SK-N-SH (cell line): ENCODE data around the gene MYLK. TPM values are rescaled to one million over a fixed set of nuclear protein-coding genes. Genes with fewer than 3 reads are reported as not detected.

Experiments
- CTCF ChIA-PET: fragments of 300-600, 350-600 bp; formaldehyde crosslinking; extraction: SDS; loops from one replicate; lab custom pipeline; 2021; lab: Yijun Ruan, JAX
- POLR2A ChIA-PET: fragments of 350-600 bp; sonication (Branson Sonifier 250); formaldehyde crosslinking; extraction: SDS; loops from one replicate; lab custom pipeline; 2020; ENCODE audit warnings: antibody characterized with exemption, inconsistent platforms; lab: Yijun Ruan, JAX
- DNase-seq: peaks from one replicate; pipeline ENCODE4 v3.0.0; 2012
- H2AFZ ChIP-seq: fragments of 200-600 bp; sonication (generic); 2 replicates; pipeline ENCODE4 v1.8.1; 2016; ENCODE audit warnings: antibody characterized with exemption, mild to moderate bottlenecking, low read depth
- H3F3A ChIP-seq: fragments of 200-600 bp; sonication (generic); replicated peaks from 2 replicates; pipeline ENCODE3; 2016; ENCODE audit warnings: antibody characterized with exemption, mild to moderate bottlenecking; ENCODE audit not compliant: insufficient read depth
- H3K27ac ChIP-seq, 2 experiments: fragments of 200-500 bp in 1 of 2; fragments of 200-600 bp in 1 of 2; sonication (Bioruptor generic) in 1 of 2; sonication (generic), shearing (Covaris generic) in 1 of 2; 2 replicates each; pipeline versions ENCODE4 v1.5.1 to v1.6.1; 2014 to 2016; ENCODE audit warnings: low read depth in 2 of 2, inconsistent platforms in 1 of 2, low read length in 1 of 2, mild to moderate bottlenecking in 1 of 2, mixed read lengths in 1 of 2
- H3K27me3 ChIP-seq: fragments of 200-600 bp; sonication (generic), shearing (Covaris generic); 2 replicates; pipeline ENCODE4 v1.6.1; 2016; ENCODE audit warnings: mixed run types; ENCODE audit not compliant: insufficient read depth
- H3K36me3 ChIP-seq, 2 experiments: fragments of 200-500 bp in 1 of 2; fragments of 200-600 bp in 1 of 2; sonication (Bioruptor generic) in 1 of 2; sonication (generic) in 1 of 2; replicated peaks in 1 of 2; 2 replicates each; pipeline versions ENCODE3 to v1.5.1; 2014 to 2016; ENCODE audit warnings: low read length in 1 of 2, mild to moderate bottlenecking in 1 of 2; ENCODE audit not compliant: insufficient read depth in 2 of 2, control insufficient read depth in 1 of 2
- H3K4me1 ChIP-seq, 2 experiments: fragments of 200-500 bp in 1 of 2; fragments of 200-600 bp in 1 of 2; sonication (Bioruptor generic) in 1 of 2; sonication (generic), shearing (Covaris generic) in 1 of 2; 2 replicates each; pipeline versions ENCODE4 v1.5.1 to v1.6.1; 2014 to 2016; ENCODE audit warnings: low read depth in 1 of 2, low read length in 1 of 2, mixed run types in 1 of 2; ENCODE audit not compliant: insufficient read depth in 2 of 2, control insufficient read depth in 1 of 2
- H3K4me2 ChIP-seq: fragments of 200-600 bp; sonication (generic), shearing (Covaris generic); 2 replicates; pipeline ENCODE4 v1.6.1; 2017; ENCODE audit warnings: mixed run types
- H3K4me3 ChIP-seq, 2 experiments: fragments of 200-500 bp in 1 of 2; fragments of 200-600 bp in 1 of 2; sonication (Bioruptor generic) in 1 of 2; sonication (generic), shearing (Covaris generic) in 1 of 2; 2 replicates each; pipeline versions ENCODE4 v1.5.1 to v1.8.1; 2014 to 2016; ENCODE audit warnings: low read depth in 2 of 2, inconsistent platforms in 1 of 2, low read length in 1 of 2, mild to moderate bottlenecking in 1 of 2, mixed read lengths in 1 of 2, moderate library complexity in 1 of 2
- H3K79me2 ChIP-seq: fragments of 200-600 bp; sonication (generic); 2 replicates; pipeline ENCODE4 v1.8.1; 2017; ENCODE audit warnings: mild to moderate bottlenecking; ENCODE audit not compliant: insufficient read depth
- H3K9ac ChIP-seq: fragments of 200-600 bp; sonication (generic); 2 replicates; pipeline ENCODE4 v1.6.1; 2017; ENCODE audit warnings: mixed run types
- H3K9me2 ChIP-seq: fragments of 200-600 bp; sonication (generic); 2 replicates; pipeline ENCODE4 v1.6.1; 2017; ENCODE audit warnings: mixed run types
- H3K9me3 ChIP-seq: fragments of 200-600 bp; sonication (generic); 2 replicates; pipeline ENCODE4 v1.6.1; 2017; ENCODE audit warnings: mixed run types, mild to moderate bottlenecking, moderate library complexity
- H4K20me1 ChIP-seq: fragments of 200-600 bp; sonication (generic); 2 replicates; pipeline ENCODE4 v1.6.1; 2017; ENCODE audit warnings: mild to moderate bottlenecking, mixed run types; ENCODE audit not compliant: insufficient read depth
- CHD2 ChIP-seq: fragments of 150-350 bp; IDR thresholded peaks from 2 replicates; pipeline ENCODE4 v1.6.1; 2018; ENCODE audit warnings: low read length; ENCODE audit not compliant: partially characterized antibody
- EP300 ChIP-seq, 2 experiments: IDR thresholded peaks; 2 replicates each; pipeline versions ENCODE4 v1.4.0 to v1.6.1; 2012; ENCODE audit warnings: borderline replicate concordance in 1 of 2, low read depth in 1 of 2, low read length in 1 of 2
- EZH2phosphoT487 ChIP-seq: fragments of 200-600 bp; sonication (generic); IDR thresholded peaks from 2 replicates; pipeline ENCODE4 v1.6.1; 2017; ENCODE audit warnings: low read depth, mixed run types, mild to moderate bottlenecking, antibody characterized with exemption, moderate library complexity, borderline replicate concordance
- FOXM1 ChIP-seq: IDR thresholded peaks from 2 replicates; pipeline ENCODE4 v1.4.0; 2012; ENCODE audit warnings: low read depth, mild to moderate bottlenecking
- MXI1 ChIP-seq: IDR thresholded peaks from 2 replicates; pipeline ENCODE4 v1.6.1; 2012; ENCODE audit warnings: mild to moderate bottlenecking, low read depth, low read length, improper control_type of control experiment
- NRF1 ChIP-seq: IDR thresholded peaks from 2 replicates; pipeline ENCODE4 v1.6.1; 2012; ENCODE audit warnings: low read depth, mild to moderate bottlenecking, low read length
- POLR2AphosphoS5 ChIP-seq: IDR thresholded peaks from 2 replicates; pipeline ENCODE4 v1.6.1; 2012; ENCODE audit warnings: low read depth, low read length
- RFX5 ChIP-seq: IDR thresholded peaks from 2 replicates; pipeline ENCODE4 v1.6.1; 2012; ENCODE audit warnings: mild to moderate bottlenecking, improper control_type of control experiment, low read length
- SIN3A ChIP-seq: IDR thresholded peaks from 2 replicates; pipeline ENCODE4 v1.6.1; 2012; ENCODE audit warnings: low read depth, mild to moderate bottlenecking, low read length, moderate library complexity, borderline replicate concordance
- TAF1 ChIP-seq: IDR thresholded peaks from 2 replicates; pipeline ENCODE4 v1.6.1; 2012; ENCODE audit warnings: low read depth, mild to moderate bottlenecking, low read length, moderate library complexity, borderline replicate concordance
- YY1 ChIP-seq: IDR thresholded peaks from 2 replicates; pipeline ENCODE4 v1.4.0; 2012; ENCODE audit warnings: low read depth, mild to moderate bottlenecking
- WGBS: methylation state at CpG from one replicate; pipeline ENCODE4 v1.1.6; 2017; ENCODE audit warnings: low lambda C conversion rate; 5-methylcytosine and 5-hydroxymethylcytosine counted together
- polyA plus RNA-seq, 3 experiments: library from polyadenylated mRNA; depleted of rRNA; stranded (reverse); fragments of >200 nt; gene quantifications; 2 replicates each; pipeline ENCODE4 v1.2.3, GENCODE V29; 2012
- TF ChIP-seq, protein P1 (sequence below): IDR thresholded peaks from 2 replicates; pipeline ENCODE4 v1.4.0; 2012; ENCODE audit warnings: low read depth
- TF ChIP-seq, protein P2 (sequence below): IDR thresholded peaks from 2 replicates; pipeline ENCODE4 v1.4.0; 2012; ENCODE audit warnings: low read depth, borderline replicate concordance
- TF ChIP-seq, protein P3 (sequence below): fragments of 150-350 bp; IDR thresholded peaks from 2 replicates; pipeline ENCODE4 v1.6.1; 2016; ENCODE audit warnings: mild to moderate bottlenecking, low read depth, low read length
- TF ChIP-seq, protein P4 (sequence below): fragments of 200-600 bp; sonication (generic); IDR thresholded peaks from 2 replicates; pipeline ENCODE4 v1.6.1; 2017; ENCODE audit warnings: antibody characterized with exemption, mild to moderate bottlenecking, moderate library complexity
- TF ChIP-seq, protein P5 (sequence below): IDR thresholded peaks from 2 replicates; pipeline ENCODE4 v1.4.0; 2012; ENCODE audit warnings: low read depth, borderline replicate concordance

The MYLK gene, protein sequence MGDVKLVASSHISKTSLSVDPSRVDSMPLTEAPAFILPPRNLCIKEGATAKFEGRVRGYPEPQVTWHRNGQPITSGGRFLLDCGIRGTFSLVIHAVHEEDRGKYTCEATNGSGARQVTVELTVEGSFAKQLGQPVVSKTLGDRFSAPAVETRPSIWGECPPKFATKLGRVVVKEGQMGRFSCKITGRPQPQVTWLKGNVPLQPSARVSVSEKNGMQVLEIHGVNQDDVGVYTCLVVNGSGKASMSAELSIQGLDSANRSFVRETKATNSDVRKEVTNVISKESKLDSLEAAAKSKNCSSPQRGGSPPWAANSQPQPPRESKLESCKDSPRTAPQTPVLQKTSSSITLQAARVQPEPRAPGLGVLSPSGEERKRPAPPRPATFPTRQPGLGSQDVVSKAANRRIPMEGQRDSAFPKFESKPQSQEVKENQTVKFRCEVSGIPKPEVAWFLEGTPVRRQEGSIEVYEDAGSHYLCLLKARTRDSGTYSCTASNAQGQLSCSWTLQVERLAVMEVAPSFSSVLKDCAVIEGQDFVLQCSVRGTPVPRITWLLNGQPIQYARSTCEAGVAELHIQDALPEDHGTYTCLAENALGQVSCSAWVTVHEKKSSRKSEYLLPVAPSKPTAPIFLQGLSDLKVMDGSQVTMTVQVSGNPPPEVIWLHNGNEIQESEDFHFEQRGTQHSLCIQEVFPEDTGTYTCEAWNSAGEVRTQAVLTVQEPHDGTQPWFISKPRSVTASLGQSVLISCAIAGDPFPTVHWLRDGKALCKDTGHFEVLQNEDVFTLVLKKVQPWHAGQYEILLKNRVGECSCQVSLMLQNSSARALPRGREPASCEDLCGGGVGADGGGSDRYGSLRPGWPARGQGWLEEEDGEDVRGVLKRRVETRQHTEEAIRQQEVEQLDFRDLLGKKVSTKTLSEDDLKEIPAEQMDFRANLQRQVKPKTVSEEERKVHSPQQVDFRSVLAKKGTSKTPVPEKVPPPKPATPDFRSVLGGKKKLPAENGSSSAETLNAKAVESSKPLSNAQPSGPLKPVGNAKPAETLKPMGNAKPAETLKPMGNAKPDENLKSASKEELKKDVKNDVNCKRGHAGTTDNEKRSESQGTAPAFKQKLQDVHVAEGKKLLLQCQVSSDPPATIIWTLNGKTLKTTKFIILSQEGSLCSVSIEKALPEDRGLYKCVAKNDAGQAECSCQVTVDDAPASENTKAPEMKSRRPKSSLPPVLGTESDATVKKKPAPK (N-terminal part only)
- 262 and 272 TPM in 2 replicates for polyA plus RNA-seq (2012; rRNA removed)
- polyA plus RNA-seq (2012; cell fraction: cytosol; rRNA removed) = 180 and 207 TPM in 2 replicates
- 361 and 379 TPM in 2 replicates for polyA plus RNA-seq (2012; cell fraction: nucleus; rRNA removed)

DNA sequence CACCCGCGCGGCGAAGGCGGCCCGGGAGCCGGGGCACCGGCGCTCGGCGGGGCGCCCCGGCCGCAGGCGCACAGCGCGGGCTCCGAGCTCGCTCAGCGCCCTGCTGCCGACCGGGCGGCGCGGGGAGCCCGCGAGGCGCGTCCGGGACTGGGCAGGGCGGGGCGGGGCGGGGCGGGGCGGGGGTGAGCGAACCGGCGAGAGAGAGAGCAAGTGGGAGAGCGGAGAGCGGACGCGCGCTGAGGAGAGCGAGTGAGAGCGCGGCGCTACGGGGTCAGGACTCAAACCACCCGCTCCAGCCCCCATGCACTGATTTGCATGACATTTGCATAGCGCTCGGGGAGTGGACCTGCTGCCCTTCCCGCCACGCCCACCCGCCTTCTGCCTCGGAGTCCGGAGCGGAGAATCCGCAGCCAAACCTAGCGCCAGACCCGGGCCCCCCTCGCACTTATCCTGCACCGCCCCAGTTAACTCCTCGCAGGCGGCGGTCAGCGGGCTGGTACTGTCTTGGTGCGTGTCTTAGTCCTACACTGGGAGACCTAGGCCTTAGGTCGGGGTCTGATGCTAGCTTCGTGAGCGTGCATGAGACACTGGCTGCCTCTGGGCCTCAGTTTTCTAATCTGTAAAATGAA lies at the start of gene MYLK:
Gene MYLK (minus strand): TSS at position 130 of the 629 bp plus-strand sequence. CDS start 90,491 bp downstream, outside the sequence.
- TF ChIP-seq CHD2 (peak; percentile 6), MXI1 (0 out of 2 replicates have a peak, but pooled peaks have one; percentile 16), SIN3A (peak; percentile 19; the same call in 1 of the 2 replicates), RFX5 (no peak), TAF1 (peak; percentile 52; the same call in 1 of the 2 replicates), POLR2AphosphoS5 (peak; percentile 55; the same call in 1 of the 2 replicates), EZH2phosphoT487 (no peak), FOXM1 (no peak), NRF1 (no peak), EP300 (IDR thresholded peaks at IDR 0.05; ENCODE audit: borderline replicate concordance in 1 of 2, low read depth in 1 of 2, low read length in 1 of 2) (no peak; a peak in 1 of 4 replicates), YY1 (peak; percentile 55; the same call in 1 of the 2 replicates)
- TF ChIP-seq, protein P1, sequence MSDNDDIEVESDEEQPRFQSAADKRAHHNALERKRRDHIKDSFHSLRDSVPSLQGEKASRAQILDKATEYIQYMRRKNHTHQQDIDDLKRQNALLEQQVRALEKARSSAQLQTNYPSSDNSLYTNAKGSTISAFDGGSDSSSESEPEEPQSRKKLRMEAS = no peak; the same call in none of the 2 replicates
- TF ChIP-seq, protein P2, sequence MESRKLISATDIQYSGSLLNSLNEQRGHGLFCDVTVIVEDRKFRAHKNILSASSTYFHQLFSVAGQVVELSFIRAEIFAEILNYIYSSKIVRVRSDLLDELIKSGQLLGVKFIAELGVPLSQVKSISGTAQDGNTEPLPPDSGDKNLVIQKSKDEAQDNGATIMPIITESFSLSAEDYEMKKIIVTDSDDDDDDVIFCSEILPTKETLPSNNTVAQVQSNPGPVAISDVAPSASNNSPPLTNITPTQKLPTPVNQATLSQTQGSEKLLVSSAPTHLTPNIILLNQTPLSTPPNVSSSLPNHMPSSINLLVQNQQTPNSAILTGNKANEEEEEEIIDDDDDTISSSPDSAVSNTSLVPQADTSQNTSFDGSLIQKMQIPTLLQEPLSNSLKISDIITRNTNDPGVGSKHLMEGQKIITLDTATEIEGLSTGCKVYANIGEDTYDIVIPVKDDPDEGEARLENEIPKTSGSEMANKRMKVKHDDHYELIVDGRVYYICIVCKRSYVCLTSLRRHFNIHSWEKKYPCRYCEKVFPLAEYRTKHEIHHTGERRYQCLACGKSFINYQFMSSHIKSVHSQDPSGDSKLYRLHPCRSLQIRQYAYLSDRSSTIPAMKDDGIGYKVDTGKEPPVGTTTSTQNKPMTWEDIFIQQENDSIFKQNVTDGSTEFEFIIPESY = no peak
- TF ChIP-seq, protein P3, sequence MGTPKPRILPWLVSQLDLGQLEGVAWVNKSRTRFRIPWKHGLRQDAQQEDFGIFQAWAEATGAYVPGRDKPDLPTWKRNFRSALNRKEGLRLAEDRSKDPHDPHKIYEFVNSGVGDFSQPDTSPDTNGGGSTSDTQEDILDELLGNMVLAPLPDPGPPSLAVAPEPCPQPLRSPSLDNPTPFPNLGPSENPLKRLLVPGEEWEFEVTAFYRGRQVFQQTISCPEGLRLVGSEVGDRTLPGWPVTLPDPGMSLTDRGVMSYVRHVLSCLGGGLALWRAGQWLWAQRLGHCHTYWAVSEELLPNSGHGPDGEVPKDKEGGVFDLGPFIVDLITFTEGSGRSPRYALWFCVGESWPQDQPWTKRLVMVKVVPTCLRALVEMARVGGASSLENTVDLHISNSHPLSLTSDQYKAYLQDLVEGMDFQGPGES = no peak
- TF ChIP-seq, protein P4, sequence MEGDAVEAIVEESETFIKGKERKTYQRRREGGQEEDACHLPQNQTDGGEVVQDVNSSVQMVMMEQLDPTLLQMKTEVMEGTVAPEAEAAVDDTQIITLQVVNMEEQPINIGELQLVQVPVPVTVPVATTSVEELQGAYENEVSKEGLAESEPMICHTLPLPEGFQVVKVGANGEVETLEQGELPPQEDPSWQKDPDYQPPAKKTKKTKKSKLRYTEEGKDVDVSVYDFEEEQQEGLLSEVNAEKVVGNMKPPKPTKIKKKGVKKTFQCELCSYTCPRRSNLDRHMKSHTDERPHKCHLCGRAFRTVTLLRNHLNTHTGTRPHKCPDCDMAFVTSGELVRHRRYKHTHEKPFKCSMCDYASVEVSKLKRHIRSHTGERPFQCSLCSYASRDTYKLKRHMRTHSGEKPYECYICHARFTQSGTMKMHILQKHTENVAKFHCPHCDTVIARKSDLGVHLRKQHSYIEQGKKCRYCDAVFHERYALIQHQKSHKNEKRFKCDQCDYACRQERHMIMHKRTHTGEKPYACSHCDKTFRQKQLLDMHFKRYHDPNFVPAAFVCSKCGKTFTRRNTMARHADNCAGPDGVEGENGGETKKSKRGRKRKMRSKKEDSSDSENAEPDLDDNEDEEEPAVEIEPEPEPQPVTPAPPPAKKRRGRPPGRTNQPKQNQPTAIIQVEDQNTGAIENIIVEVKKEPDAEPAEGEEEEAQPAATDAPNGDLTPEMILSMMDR = no peak
- TF ChIP-seq, protein P5, sequence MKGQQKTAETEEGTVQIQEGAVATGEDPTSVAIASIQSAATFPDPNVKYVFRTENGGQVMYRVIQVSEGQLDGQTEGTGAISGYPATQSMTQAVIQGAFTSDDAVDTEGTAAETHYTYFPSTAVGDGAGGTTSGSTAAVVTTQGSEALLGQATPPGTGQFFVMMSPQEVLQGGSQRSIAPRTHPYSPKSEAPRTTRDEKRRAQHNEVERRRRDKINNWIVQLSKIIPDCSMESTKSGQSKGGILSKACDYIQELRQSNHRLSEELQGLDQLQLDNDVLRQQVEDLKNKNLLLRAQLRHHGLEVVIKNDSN = 0 out of 2 replicates have a peak, but pooled peaks have one; percentile 6
- POLR2A ChIA-PET = no interaction called here

More for the DNA sequence above, at the start of gene MYLK:
- Histone ChIP-seq H3K9ac (peak within 1 kb of the TSS; percentile 85), H3K9me3 (peaks cover 7% of the 10 kb centered on the region; the same call in 1 of the 2 replicates), H3K4me3 (peak within 1 kb of the TSS; percentile 73 to 87), H4K20me1 (no peaks in the 10 kb centered on the region), H2AFZ (peak within 1 kb of the TSS; percentile 85), H3K27me3 (no peaks in the 10 kb centered on the region), H3K9me2 (no peaks in the 10 kb centered on the region), H3K4me2 (peak within 1 kb of the TSS; percentile 93), H3K36me3 (peaks cover 9 to 10% of the 10 kb centered on the region in 2 experiments), H3F3A (peaks cover 25% of the 10 kb centered on the region), H3K27ac (peak within 1 kb of the TSS; percentile 43 to 54; a peak in 3 of 4 replicates), H3K4me1 (peaks cover 12 to 13% of the 10 kb centered on the region in 2 experiments; a peak in 2 of 4 replicates), H3K79me2 (peaks cover 51% of the 10 kb centered on the region)
- CTCF ChIA-PET = interaction anchor here (1.1 to 1.5 kb wide), 3 partner anchors 8 to 161 kb away, joined by 3 to 5 read pairs (median 3); no protein-coding TSS in a partner anchor
- DNase-seq = peak; percentile 92
- 5% methylated on average over 8 of the region's 70 CpGs for WGBS
